Stimulated activated CD4-positive, alpha-beta T cell treated with anti-CD3 and anti-CD28 coated beads, TNF-alpha, amount 100 ng/mL, for 4 hours (primary cell): ENCODE data around the gene CHRDL2.

ENCODE experiments used
- DNase-seq, 3 experiments: peaks; one replicate each; pipeline ENCODE4 v3.0.0-alpha.2; 2020; ENCODE audit warnings: low read depth in 3 of 3

Gene CHRDL2

DNA sequence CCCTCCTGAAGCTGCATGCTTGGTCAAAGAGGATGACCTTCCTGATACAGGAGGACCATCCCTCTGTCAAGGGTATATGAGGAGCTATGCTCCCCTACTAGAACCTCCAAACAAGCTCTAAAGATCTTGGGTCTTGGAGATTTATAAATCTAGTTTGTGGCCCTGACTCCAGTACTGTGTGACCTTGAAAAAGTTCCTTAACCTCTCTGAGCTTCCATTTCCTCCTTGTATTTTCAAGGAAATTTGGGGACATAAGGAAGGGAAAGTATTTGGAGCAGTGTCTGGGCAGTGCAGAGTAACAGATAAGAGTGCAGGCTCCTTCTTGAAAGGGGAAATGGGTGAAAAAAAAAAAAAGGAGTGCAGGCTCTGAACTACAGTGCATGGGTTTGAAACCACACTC lies 45.9 kb downstream of the CHRDL2 start:
- no peak for DNase-seq

DNA sequence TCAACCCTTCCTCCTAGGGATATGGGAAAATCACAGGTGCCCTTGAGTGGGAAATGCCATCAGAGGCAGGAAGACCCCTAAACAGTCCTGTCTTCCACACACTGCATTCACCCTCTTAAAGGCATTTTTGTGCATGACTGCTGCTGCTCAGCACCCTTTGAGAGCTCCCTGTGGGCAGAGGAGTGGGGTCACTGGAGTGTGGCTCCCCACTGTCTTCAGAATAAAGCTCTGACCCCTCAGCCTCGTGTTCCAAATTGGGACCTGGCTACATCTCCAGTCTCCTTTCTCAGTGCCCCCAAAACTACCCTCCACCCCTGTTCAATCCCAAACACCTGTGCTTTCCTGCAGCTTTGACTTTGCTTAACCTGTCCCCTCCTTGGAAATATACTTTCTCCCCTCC lies 46.6 kb downstream of the CHRDL2 start:
- no peak for DNase-seq

DNA sequence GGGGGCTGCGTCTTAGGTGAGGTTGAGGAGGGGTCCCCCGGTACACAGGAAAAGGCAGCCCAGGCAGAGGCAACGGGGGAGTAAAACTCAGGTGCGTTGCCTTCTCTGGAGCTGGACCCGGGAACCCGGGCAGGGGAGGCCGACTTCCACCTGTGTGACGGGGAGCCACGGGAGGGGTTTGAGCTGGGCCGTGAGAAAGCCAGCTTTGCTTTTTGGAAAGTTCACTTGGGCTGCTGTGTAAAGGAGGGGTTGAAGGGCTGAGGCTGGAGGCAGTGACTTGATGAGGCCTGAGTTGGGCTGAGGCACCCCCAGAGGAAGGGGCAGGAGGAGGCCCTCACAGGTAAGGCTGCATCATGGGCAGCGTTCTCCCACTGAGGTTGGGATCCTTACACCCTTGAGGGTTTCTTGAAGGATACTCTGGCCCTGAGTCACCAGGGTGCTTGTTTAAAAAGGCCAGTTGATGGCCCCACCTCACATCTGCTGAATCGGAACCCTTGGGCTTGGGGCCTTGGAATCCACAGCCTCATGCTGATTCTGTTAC lies 47.2 kb downstream of the CHRDL2 start:
- no peak for DNase-seq

DNA sequence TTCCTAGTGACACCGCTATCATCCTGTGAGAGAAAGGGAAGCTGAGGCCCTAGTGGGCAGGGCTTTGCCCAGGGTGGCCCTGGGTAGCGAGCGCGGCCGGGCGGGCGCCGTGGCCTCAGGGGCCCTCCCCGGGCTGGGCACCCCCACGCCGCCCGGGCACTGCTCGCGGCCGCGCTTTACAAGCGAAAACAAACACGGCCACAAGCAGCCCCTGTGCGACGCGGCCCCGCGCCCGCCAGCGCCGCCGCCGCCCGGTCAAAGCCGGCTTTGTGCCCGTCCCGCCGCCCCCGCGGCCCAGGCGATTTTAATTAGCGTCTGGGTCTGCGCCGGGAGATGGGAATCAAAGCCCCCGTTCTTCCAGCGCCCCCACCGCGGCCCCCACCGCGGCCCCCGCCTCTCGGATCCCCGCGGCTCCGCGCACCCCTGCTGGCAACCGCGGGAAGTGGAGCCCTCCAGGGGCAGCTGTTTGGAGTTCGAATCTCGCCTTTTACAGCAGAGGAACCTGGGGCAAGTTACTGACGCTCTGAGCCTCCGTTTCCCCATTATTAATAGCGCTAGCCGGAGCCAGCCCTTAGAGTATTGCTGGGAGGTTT lies 47.9 kb downstream of the CHRDL2 start:
- DNase-seq = no peak

DNA sequence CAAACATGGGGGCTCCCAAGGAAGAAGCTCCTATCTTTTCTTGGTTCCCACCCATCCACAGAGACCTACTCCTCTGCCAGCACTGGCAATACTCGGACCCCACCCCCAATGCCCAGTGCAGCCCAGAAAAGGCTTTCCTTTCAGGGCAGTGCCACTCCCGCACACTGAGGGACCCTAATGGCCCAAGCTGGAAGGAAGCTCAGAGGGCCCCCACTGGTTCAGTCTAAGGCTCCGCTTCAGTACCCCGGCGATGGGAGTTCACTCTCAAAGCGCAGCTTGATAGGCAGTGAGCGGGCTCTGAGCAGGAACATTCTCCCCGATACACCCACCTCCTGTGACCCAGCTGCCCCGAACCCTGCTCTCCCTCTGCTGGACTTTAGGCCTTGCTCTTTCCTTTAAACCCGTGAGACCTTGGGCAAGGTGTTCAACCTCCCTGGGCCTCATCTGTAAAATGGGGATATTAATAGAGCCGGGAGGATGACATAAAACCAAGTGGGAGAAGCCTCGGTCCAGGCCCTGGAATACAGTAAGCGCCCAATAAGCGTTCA lies 48.4 kb downstream of the CHRDL2 start:
- DNase-seq = no peak

DNA sequence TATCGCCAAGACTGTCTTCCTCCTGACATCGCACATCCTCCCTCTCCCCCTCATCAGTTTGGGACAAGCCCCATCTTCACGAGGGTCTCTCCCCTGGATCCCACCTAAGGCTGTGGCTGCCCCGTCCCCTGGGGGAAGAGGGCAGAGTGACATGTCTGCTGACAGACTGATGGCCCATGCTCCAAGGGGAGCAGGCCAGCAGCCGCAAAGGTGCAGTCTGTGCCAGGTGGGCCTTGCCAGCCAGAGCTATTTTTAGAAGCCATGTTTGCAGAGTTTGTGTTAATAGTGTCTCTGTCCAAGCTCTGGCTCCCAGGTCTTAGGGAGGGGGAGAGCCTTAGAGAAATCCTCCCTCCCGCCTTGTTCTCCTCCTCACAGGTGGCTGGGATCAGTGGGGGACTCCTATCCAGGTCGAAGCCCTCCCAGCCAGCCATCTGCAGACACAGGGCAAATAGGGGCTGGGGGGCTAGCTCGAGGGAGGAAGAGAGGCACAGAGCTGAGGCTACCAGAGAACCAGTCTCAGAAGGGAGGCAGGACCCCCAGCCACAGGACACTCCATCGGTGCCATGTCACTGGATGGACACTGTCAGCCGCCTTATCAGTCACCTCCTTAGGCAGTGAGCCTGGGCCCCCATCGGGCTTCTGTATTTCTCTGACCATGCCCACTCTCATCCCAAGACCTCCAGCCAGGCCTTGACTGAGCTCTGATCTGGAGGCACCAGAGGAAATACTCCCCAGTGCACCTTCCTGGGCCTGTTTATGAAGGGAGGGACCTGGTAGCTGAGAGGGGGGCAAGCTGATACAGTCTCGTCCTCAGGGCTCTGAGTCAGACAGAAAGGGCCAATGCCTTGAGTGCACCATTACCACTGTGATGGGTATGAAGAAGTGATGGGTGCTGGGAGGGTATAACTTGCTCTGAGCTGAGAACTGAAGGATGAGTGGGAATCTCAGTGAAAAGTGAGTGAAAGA lies 49.3 kb downstream of the CHRDL2 start:
- no peak for DNase-seq

DNA sequence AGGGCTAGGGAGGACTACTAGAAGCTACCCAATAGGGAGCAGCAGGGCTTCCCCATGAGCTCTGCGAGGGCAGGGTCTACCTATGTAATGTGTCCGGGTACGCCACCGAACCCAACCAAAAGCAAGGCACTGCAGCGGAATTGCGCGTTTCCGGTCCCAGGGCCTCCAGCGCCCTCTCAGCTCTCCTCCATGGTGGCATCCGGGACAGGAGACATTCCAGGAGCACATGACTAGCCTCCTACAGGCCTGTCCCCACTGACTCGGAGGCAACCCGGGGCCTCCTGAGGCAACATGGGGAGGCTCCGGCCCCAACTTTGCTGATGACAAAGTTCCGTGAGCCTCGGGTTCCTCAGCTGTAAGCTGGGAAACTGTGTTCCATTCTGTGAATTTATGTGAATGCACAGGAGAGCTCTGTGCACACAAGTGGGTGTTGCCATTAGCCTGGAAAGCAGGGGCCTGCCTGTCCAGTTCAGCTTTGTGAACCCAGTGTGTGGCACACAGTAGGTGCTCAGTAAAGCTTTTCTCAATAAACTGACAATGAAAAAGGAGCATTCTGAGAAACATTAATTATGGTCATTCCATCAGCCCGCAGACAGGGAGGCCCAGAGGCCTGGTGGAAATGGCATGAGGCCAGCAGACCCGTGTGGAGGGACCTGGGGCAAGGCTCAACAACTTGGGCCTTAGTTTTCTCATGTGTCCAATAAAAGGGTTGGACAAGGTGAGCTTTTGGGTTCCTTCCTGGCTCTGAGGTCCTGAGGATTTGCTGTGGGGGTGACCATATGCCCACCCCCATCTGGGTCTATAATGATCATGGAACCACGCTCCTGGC lies 50.3 kb downstream of the CHRDL2 start:
- no peak for DNase-seq

DNA sequence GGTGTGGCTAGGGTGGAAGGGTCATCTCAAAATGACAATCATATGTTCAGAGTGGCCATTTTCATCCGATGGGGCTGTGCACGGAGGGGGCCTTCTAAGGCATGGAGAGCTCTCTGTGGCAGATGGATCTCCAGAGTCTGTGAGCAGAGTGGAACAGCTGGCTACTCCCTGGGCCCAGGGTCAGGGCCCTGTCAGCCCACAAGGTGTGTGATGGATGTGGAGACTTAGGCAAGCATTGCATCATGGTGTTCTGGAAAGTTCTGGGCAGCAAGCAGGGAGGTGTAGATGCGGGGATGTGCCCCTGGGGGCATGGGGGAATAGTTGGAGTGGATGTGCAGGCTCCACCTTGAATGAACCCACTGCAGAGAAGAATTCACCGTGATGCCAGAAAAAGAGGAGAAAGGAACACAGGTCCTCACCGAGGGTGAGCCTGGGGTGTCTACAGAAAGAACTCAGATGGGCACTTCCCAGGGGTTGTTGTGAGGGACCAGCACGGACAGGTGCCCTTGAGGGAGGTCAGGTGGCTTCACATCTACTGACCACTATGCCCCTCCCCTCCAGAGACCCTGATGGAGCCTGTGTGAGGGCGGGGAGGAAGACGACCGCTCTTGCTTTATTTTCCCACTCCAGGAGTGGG lies 51.1 kb downstream of the CHRDL2 start:
- no peak for DNase-seq

DNA sequence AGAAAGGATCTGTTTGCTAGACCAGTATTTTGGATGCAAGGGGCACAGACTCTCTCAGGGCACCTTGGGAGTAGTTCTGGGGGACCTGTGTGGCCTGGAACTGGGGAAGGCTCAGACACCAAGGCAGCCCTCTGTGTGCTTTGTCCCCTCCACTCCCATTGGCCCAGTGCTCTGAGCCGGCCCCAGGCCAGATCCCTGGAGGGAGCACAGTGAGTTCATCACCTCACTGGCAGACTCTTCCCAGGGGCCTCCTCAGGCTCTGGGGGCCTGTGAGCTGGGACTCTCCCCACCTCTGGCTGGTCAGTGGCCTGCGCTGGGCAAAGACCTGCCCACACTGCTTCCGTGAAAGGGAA lies 51.7 kb downstream of the CHRDL2 start:
- DNase-seq = no peak

DNA sequence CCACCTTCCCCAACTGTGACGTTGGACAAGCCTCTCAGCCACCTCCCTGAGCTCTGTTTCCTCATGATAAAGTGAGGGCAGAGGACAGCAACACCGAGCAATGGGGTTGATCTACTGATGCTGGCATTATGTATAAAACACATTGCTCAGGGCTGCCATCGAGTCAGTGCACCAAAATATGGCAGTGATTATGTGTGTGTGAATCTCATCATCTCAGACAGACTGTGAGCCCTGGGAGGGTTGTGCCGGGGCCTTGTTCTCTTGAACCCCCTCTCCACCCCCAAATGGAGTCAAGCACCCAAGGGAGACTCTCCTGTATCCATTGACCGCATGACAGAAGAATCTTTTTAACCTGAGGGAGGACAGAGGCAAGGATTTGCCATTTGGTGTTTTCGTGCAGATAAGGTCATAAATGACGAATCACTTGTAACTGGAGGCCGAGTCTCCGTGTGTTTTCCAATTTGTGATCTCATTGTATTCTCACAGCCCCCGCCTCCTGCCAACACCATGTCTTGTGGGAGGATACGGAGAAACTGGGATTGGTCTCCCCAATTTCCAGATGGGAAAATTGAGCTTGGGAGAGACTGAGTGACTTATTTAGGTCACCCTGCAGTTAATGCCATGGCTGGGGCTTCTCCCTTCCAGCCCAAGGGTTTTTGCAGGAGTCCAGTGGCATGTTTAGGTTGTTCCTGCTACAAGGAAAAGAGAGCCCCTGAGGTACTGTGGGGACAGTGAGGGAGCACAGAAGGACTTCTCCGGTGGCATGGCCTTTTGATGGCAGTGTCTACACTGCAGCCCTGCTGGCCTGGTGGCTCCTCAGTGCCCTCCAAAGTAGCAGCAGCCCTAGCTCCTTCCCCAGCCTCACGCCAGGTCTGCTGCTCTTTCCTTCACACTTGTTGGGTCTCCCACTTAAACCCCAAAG lies 52.4 kb downstream of the CHRDL2 start:
- no peak for DNase-seq

DNA sequence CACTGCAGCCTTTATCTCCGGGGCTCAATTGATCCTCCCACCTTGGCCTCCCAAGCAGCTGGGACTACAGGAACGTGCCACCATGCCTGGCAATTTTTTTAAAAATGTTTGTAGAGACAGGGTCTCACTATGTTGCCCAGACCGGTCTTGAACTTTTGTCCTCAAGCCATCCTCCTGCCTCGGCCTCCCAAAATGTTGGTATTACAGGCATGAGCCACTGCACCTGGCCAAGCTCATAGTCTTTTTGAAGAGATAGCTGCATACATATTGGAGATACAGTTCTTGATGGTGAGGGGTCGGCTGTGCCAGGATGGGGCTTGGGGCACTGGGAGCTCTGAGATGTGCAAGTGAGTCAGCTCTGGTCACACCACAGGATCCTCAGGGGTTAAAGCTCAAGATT lies 53.2 kb downstream of the CHRDL2 start:
- DNase-seq = no peak

DNA sequence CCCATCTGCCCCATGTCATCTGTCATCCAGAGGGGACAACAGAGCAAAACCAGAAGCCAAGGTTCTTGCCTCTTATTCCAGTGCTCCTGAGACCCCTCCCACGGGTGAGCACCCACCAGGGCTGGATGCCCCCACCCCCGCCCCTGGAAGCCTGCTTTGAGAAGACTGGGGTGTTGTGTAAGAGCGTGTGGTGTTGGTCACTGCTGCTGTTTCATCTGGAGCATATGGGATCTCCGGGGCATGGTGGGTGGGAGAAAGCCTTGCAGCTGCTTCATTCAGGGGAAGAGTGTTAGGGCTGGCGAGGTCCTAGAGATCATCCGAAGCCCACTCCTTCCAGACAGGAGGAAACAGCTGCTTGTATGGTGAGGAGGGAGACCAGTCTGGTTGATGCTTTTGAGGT lies 54.1 kb downstream of the CHRDL2 start:
- DNase-seq = no peak

DNA sequence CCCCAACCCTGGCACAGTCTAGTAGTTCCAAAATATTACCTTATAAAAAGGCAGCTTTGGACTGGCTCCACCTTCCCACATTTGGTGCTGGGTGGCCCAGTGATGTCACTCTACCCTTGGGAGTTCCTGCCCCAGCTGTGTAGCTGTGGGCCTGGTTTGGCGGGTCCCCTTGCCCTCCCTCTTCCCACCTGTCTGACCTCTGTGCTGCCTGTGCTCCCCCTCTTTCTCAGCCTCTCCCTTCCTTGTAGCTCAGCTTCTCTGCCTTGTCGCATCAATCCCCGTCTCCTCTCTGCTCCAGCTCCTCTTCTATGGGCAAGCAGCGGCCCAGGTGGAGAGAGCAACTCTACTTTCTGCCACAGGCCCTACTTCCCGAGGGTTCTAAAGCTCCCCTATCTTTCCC lies 54.6 kb downstream of the CHRDL2 start:
- no peak for DNase-seq

DNA sequence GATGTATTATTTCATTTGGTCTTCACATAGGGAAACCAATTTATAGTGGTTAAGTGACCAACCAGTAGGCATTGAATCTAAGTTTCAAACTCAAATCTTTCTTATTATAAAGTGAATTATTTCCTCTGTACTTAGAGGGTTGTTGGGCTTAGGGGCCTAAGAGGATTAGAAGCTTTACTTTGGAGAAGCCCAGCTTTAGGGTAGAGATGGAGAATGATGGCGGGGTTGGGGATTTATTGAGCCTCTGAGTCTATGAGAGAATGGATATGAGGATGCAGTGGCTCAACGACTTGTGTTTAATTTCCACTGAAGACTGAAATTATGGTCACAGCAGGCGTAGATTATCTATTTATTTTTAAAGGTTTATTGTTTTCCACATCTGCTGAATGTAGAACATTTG lies 55.5 kb downstream of the CHRDL2 start:
- no peak for DNase-seq

DNA sequence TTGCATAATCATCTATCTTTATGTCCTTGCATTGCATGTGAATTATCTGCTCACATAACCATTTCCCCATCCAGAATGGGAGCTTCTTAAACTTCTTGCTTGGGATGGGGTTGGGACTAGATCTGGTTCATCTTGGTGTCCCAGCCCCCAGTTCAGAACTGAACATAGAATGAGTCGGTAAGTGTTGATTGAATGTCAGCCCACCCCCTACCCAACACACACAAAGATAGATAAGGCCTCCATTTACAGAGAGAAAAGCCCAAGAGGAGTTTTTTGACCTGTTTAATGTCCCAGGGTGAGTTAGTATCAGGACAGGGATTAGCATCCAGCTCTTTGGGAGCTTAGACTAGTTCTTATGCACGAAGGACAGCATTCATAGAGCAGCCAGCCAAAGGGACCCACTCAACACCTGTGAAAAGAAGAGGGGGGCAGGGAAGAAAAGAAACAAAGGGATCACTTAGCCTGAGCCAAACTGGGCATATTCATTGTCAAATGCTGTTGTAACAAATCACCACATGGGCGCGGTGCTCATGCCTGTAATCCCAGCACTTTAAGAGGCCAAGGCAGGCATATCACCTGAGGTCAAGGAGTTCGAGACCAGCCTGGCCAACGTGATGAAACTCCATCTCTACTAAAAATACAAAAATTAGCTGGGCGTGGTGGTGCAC lies 57.4 kb downstream of the CHRDL2 start:
- DNase-seq = no peak

DNA sequence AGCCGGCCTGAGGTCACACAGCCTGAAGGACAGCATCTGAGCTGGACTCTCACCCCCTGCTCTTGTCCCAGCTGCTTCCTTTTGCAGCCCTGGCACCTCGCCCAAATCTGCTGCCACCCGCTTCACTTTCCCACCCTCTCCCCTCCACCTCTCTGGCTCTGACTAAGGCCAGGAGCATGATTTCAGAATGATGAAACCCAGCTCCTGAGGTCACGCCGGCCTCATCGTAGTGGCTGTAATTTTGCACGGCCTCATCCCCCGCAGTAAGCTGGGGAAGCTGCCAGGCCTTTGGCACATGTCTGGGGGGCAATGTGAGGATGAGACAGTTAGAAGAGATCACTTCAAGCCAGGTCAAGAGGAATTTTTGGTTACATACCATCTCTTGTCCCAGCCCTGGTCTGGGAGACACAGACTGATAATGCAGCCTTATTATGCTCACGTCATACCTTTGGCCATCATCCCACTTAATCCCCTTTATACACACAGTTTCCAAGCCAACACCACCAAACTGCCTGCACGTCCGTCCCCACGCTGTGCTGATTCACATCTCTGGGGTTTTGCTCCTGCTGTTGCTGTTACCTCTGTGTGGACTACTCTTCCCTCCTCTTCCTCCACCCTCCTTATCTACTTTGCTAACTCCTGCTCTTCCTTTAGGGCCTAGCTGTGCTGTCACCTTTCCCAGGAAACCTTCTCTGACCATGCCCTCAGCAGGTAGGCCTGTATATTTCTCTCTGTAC lies 58.1 kb downstream of the CHRDL2 start:
- DNase-seq = no peak

DNA sequence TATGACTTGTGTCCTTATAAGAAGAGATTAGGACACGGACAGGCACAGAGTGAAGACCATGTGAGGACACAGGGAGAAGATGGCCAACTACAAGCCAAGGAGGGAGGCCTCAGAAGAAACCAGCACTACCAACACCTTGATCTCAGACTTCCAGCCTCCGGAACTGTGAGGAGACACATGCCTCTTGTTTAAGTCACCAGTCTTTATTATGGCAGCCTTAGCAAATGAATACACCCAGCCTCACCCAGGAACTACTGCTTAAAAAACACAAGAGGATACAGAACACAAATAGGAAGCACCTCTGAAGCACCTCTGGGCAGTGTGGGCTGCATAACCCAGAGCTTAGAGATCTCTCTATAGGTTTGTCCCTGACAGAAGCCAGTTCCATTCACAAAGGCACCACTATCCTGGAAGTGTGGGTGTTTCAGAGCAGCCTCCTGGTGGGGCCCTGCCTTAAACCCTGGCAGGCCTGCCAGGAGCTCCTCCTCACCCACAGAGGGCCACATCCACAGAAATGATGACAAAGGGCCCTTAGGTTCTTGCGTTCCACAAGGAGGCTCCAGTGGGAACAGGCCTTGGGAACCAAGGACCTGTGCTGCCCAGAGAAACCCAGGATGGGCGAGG lies 58.8 kb downstream of the CHRDL2 start:
- no peak for DNase-seq

DNA sequence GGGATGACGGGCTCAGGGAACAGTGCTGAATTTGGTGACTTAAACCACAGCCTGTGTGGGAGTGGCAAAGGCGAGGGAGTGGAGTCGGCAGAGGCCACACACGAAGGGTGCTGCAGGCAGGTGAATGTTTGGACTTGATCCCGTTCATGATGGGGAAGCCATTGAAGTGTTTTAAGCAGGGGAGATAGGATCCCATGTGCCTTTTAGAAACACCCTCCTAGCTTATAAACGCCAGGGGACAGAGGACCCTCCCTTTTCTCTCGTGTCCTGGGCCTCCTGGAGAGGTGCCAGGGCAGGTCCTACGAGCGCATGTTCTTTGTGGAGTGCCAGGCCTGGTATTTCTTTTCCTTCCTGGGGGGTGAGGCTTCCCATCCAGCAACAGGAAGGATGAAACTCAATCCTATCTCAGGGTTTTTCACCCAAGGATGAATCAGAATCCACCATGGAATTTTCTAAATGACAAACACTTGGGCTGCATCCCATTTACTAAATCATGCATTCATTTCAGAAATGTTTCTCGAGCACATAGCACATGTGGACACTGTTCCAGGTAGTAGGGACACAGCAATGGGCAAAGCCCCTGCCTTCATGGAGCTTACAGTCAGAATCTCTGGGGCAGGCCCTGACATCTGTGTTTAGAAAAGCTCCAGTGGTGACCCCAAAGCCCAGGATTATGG lies 59.6 kb downstream of the CHRDL2 start:
- no peak for DNase-seq
